SHP77 (cell line): ENCODE results near the gene ATAD3A.
"Not testable (repeated sequence)": the region's sequence is repeated elsewhere in the genome, so short reads cannot be mapped to it uniquely, and the experiment has no call there.

Experiments used
- DNase-seq, 2 experiments: peaks; one replicate each; lab custom pipeline; 2025; lab: John Stamatoyannopoulos, UW

The ATAD3A gene

DNA sequence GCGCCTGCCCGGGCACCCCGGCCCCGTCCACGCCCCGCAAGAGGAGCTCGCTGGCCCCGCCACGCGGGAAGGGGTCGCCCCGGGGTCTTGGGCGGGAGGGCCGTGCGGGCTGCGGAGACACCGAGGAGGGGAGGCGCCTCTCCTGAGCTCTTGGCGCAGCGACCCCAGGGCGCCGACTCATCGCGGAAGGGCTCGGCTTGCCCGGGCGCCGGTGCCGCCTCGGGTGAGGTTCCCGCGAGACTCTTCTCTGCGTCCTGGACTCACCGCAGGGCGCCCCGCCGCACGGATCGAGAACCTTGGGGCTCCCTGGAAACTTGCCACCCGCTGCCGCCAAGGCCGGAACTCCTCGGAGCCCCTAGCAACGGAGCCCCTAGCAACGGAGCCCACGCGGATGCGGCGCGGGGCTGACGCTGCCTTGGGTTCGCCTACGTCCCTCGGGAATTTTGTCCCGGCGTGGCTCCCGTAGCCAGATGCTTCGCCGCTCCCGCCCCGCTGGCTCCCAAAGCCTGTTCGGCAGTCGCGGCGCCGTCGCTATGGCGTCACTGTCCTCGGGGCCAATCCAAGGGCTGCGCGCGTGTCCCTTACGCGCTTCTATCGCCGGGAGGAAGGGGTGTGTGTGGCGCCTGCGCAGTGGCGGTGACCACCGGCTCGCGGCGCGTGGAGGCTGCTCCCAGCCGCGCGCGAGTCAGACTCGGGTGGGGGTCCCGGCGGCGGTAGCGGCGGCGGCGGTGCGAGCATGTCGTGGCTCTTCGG is at the start of gene ATAD3A:
ATAD3A (plus strand) TSS at position 630 of the 753 bp plus-strand sequence; CDS start at position 737, 107 bp downstream.
- DNase-seq = peak; percentile 96 to 97

DNA sequence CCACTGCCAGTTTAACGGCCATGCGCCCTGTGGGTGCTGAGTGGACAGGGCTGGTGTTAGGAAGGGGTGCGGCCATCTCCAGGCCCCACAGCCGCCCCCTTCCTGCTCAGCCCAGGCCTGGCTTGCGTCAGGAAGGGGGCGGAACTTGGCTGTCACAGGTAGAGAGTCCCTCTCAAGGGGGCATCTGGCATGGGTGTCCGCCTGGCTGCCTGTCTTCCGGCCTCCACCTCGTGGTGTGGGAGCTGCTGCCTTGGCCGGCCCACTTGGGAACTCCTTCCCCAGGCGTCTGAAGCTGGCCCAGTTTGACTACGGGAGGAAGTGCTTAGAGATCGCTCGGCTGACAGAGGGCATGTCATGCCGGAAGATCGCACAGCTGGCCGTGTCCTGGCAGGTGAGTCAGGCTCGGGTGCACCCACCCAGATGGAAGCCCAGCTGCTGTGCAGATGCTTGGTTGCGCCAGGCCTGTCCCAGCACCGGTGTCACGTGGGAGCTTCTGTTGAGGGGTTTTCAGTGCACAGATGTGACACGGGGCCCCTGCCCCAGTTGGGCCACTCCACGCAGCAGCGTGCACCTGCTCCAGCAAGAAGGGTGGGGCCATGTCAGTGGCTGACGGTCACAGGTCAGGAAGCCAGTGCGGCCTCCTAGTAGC is 49.5 kb upstream of the ATAD3A start:
- DNase-seq = peak; percentile 86 to 87

DNA sequence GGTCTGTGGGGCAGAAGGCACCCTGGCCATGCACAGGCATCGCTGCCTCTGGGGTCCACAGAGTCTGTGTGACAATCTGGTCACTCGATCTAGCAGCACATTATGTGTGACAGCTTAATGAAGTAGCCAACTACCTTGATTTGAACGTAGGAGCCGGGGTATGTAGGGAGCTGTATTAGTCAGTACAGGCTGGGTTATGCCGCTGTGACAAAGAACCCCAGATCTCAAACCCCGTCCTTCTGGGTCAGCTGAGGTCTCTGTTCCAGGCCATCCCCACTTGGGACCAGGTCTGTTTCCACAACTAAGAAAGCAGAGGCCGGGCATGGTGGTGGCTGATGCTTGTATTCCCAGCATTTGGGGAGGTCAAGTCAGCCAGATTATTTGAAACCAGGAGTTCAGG is 48.6 kb upstream of the ATAD3A start:
- no peak for DNase-seq

DNA sequence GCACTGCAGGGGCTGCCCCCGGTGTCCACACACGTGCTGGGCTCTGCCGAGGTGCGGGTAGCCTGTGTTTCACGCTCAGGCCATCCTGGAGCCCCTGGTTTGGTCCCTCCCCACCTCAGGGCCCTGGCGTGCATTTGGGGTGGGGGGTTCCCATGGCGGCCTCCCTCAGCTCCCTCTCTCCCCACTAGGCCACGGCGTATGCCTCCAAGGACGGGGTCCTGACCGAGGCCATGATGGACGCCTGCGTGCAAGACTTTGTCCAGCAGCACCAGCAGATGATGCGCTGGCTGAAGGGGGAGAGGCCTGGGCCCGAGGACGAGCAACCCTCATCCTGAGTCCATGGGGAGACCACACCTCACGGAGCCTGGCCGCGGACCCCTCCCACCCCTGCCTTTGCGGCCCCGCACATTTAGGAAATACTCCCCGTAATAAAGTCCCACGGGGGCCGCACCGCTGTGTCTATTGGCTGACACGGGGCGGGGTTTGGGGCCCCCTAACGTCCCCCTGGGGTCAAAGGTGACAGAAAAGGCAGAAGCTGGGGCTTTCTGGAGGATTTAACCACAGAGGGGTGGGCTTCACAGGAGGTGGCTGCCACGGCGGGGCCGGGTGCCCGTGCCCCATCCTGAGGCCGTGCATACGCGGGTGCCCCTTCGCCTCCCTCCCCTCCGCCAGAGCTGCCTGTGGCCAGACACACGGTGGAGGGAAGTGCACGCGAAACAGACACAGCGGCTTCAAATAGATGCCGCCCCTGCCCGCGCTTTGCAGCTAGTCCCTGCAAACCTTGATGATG is 43.6 kb upstream of the ATAD3A start:
- DNase-seq = not testable (repeated sequence)

DNA sequence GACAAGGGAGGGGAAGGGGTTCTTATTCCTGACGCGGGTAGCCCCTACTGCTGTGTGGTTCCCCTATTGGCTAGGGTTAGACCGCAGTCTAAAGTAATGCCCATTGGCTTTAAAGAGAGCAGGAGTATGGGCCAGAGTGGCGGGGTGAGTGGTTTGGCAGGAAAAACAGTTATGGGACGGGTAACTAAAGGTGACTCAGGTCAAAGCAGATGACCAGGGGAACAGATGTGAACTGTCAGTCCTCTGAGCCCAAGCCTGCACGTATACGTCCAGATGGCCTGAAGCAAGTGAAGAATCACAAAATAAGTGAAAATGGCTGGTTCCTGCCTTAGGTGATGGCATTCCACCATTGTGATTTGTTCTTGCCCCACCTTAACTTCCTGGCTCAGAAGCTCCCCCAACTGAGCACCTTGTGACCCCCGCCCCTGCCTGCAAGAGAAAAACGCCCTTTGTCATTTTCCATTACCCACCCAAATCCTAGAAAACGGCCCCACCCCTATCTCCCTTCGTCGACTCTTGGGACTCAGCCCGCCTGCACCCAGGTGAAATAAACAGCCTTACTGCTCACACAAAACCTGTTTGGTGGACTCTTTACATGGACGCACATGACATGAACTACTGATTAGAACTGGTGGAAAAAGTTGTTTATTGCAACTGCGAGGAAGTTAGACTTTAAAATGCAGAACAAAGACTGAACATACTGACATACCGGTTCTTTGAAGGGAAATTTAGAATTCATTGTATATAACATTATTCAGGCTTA is 41.2 kb upstream of the ATAD3A start:
- no peak for DNase-seq

DNA sequence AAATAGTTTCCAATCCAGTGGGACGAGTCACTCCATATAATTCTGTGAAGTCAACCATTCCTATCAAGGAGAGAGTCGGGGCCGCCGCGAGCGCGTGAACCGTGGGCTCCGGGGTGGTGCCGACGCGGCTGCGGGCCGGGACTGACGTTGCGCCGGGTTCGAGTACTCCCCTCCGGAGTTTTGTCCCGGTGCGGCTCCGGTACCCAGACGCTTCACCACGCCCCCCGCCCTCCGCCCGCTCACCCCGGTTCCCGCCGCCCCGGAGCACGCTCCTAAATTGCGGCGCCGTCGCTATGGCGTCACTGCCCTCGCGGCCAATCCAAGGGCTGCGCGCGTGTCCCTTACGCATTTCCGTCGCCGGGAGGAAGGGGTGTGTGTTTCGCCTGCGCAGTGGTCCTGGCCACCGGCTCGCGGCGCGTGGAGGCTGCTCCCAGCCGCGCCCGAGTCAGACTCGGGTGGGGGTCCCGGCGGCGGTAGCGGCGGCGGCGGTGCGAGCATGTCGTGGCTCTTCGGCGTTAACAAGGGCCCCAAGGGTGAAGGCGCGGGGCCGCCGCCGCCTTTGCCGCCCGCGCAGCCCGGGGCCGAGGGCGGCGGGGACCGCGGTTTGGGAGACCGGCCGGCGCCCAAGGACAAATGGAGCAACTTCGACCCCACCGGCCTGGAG is 40.4 kb upstream of the ATAD3A start, which contains the start of gene ATAD3B:
ATAD3B (plus strand) TSS at position 377 of the 664 bp plus-strand sequence; CDS start at position 497, 120 bp downstream.
- peak; percentile 93 to 96 for DNase-seq

DNA sequence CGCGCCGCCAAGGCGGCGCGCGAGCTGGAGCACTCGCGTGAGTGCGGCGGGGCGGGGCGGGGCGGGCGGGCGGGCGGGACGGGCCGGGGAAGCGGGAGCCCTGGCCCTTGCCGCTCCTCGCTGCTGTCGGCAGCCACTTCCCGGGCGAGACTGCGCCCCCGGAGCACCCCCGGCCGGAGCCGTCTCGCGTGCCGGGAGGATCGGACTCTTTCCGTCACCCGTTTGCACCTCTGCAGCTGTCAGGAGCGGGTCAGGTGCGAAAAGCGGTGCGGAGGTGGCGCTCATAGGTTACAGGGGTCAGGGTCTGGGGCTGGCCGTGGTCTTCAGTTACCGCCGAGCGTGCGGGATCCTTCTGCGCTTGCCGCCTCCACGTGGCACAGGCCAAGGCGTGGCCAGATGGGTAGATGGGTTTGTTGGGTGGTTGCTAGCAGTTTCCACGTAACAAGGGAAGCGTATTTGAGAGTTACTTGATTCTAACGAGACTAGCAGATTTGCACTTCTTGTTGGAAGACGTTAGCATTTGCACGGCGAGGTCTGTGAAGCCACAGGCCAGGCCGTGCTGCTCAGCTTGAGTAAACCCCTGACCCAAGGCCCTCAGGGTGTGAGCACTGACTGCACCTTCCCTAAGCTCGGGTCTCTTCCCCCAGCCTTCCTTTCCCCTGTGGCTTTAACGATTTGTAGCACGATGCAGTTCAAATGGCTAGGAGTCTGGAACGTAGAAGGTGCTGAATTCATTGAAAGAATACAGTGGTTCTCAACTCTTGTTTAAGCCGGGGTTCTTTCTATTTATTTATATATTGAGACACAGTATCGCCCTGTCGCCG is 39.7 kb upstream of the ATAD3A start:
- DNase-seq = not testable (repeated sequence)

DNA sequence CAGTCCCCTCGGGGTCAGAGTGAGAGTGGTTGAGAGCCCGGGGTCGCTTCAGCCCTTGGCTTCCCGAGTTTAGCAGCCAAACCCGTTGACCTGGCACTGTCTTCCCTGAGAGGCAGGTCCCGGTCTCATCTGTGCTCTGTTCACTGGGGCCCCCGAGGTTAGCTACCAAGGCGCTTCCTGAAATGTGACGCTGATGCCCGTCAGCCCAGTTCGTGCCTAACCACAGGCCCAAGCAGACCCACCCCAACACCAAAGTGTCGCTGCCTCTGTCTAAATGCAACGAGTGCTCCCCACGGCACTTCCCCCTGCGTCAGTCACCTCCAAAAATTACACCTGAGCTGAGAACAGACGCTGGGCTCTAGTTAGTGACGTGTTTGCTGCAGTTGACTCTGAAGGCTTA is 36.0 kb upstream of the ATAD3A start:
- not testable (repeated sequence) for DNase-seq

DNA sequence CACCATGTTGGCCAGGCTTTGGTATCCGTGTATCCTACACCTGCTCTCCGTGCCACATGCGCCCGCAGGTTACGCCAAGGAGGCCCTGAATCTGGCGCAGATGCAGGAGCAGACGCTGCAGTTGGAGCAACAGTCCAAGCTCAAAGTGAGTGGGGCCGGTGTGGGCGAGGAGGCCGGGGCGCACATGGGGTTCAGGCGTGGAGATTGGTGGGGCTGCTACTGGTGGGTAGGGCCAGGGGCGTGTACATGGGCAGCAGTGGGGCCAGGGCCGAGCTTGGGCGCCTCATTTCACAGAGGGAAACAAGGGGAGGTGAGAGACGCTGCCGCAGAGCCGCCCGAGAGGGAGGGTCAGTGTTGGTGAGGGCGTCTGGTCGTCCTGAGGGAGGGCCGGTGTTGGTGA is 34.8 kb upstream of the ATAD3A start:
- DNase-seq = no peak

DNA sequence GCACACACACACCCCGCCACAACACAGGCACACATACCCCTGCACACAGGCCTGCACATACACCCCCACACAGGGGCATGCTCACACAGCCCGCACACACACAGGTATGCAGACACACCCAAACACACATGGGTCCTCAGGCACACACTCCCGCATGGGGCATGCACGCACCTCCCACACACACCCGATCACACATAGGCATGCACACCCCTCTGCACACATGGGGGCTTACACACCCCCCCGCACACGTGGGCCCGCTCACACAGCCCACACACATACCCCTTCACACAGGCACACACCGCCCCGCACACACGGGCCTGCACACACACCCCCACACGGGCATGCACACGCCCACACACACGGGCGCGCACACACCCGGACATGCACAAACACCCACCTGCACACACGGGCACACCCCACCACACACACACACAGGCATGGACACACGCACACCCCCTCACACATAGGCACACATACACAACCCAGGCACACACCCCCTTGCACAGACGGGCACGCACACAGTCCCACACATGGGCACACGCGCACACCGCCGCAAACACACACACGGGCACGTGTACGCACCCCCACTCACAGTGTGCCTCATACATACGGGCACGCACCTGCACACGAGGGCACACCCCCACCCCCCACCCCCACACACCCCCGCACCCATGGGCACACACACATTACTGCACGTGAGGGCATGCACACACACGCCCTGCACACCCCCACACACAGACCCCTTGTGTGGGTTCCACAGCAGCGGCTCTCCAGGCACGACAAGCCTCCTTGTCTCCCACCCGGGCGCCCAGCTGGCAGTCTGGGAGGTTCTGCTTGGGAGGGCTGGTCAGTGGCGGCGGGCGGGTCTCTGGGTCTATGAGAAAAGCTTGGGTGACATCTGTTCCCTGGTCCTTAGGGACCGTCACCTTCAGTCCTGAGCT is 32.1 kb upstream of the ATAD3A start:
- no peak for DNase-seq

DNA sequence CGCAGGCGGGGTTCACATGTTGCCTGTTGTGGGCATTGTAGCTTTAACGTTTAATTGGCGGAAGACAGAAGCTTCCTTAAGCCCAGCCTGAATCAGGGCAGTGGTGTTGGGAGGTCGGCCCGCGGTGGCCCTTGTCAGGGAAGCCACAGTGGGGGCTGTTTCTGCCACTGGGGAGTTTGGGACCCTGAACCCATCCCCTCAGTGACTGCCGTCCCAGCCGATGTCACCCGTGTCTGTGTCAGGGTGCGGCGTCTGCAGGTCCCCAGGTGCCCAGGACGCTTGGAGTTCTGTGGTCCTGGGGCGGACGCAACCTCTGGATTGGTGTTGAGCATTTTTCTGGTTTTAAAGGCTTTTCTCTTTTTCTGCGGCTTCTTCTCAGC is 31.5 kb upstream of the ATAD3A start:
- DNase-seq = not testable (repeated sequence)

DNA sequence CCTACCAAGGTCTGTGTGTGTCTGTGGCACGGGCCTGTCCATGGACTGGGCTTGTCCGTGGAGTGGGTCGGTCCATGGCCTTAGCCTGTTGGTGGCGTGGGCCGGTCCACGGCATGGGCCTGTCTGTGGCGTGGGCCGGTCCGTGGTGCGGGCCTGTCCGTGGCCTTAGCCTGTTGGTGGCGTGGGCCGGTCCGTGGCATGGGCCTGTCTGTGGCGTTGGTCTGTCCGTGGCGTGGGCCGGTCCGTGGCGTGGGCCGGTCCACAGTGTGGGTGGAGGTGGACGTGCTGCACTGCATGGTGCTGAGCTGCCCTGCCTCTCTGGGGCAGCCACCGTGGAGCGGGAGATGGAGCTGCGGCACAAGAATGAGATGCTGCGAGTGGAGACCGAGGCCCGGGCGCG is 30.2 kb upstream of the ATAD3A start:
- not testable (repeated sequence) for DNase-seq

DNA sequence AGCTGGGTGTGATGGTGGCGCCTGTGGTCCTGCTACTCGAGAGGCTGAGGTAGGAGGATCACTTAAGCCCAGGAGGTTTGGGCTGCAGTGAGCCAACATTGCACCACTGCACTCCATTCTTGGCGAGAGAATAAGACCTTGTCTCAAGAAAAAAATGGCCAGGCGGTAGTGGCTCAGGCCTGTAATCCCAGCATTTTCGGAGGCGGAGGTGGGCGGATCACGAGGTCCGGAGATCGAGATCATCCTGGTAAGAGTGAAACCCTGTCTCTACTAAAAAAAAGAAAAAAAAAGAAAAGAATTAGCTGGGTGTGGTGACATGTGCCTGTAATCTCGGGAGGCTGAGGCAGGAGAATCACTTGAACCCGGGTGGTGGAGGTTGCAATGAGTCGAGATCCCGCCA is 29.1 kb upstream of the ATAD3A start:
- DNase-seq = no peak

DNA sequence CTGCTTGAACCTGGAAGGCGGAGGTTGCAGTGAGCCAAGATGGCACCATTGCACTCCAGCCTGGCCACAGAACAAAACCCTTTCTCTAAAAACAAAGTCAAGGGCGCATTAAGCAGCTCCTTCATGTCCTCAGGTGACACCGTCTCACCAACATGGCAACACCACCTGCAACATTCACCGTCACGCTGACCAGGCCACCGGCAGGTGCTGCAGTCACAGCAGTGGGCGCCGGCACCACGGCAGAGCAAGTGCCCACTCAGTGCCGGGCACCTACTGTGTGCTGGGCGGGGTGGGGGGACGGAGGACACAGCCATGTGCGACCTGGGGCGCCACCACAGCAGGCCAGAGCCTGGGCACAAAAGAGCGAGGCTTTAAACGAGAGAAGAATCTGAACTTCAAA is 28.2 kb upstream of the ATAD3A start:
- no peak for DNase-seq

DNA sequence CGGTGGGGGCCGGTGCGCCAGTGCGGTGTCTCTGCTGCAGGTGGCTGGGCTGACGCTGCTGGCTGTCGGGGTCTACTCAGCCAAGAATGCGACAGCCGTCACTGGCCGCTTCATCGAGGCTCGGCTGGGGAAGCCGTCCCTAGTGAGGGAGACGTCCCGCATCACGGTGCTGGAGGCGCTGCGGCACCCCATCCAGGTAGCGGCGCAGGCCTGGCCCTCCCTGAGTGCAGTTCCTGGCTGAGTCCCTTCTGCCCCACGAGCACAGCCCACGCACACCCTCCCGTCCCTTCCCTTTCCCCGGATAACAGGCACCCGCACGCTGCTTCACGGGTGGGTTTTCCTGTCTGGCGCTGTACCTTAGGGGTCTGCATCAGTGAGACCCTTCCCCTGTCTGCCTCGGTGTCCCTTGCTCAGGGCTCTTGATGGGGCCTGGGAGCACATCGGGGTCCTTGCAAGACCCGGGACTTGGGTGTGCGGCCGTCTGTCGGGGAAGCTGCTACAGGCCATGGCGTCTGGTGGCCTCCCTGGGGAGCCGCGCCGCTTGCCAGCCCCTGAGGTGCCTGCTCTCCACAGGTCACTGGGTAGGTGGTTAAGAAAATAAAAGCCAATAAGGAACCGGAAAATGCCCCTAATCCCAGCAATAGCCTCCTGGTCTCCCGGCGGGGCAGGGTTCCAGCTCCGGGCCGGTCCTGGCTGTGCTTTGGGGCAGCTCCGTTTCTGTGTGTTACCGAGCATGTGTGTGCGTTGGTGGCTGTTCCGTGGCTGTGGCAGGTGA is 26.8 kb upstream of the ATAD3A start:
- DNase-seq = not testable (repeated sequence)

DNA sequence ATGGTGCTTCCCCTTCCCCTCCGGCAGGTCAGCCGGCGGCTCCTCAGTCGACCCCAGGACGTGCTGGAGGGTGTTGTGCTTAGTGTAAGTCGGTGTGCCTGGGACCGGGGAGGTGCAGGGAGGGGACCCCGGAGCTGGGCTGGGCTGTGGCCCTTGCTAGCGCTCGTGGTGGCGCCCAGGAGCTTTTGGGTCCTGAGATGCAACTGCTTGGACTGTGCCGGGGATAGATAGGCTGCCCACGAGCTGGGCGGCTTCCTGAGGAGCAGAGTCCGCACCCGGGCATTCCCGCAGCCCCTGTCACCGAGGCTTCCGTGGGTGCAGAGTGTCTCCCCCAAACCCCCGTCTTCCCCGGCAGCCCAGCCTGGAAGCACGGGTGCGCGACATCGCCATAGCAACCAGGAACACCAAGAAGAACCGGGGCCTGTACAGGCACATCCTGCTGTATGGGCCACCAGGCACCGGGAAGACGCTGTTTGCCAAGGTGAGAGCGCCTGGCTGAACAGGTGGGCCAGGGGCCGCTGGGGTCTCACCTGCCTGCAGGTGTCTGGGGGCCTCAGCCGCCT is 26.1 kb upstream of the ATAD3A start:
- not testable (repeated sequence) for DNase-seq

DNA sequence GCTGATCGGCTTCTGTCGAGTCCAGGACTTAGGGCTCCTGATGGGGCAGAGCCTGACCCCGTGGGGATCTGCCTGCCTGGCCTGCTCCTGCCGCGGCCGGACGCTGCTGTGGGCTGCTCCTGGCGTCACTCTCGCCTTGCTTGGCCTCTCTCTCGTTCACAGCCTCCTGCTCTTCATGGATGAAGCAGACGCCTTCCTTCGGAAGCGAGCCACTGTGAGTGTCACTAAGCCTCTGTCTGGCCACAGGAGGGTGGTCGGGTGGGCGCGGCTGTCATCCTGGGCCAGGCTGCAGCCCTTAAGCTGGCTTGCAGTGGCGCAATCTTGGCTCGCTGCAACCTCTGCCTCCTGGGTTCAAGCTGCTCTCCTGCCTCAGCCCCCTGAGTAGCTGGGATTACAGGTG is 24.3 kb upstream of the ATAD3A start:
- no peak for DNase-seq

DNA sequence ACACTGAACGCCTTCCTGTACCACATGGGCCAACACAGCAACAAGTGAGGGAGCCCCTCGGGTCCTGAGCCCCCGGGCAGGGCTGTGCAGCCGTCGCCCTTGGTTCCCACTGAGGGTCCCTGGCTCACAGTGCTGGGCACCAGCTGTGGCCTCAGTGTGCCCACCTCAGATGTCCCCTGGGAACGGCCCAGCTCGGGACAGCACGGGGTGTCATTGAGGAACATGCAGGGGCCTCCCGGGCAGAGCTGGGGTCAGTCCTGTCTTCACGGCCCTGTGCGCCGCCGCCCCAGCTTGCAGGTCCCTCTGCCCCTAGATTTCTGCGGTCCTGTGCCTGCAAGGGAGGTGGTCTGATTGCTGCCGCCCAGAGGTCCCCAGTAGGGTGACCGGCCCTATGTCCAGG is 22.7 kb upstream of the ATAD3A start:
- DNase-seq = no peak
